ENCODE data around the gene GTPBP2.

The GTPBP2 gene

DNA sequence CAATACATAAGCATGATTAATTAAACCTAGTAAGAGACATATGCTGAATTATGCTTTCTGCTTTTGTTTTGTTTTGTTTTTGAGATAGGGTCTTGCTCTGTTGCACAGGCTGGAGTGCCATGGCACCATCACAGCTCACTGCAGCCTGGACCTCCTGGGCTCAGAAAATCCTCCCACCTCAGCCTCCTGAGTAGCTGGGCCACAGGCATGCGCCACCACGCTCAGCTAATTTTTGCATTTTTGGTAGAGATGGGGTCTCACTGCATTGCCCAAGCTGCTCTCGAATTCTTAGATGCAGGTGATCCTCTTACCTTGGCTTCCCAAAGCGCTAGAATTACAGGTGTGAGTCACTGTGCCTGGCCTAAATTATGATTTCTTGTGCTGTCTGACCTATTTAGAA lies 57.0 kb downstream of the GTPBP2 start:
- DNase-seq = no peak

DNA sequence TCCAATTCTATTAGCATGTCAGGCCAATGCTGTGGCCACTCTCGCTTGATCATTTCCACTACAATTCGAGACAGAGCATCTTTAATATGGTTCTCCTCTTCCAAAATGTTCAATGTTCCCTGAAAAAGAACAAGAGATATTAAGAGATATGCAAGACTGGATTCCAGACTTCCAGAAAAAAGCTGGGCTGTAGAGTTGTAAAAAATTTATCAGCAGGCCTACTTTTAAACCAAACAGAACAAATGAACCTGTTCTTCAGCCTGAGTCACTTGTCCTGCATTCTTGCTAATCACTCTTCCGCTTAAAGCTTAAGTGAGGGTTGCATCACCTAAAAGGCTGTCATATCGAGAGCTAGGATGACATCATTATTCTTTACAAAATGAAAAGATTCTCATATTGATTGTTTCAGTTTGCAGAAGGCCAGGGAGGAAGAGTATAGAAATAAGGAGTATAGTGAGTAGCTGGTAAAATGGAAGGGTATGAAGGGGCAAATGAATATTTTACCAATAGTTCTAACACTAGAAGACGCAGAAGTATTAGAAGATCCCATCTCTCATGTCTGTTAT lies 58.1 kb downstream of the GTPBP2 start:
- DNase-seq = no peak
